Measurements from ENCODE around the gene AFAP1L2. TPM values are rescaled to one million over a fixed set of nuclear protein-coding genes. Genes with fewer than 3 reads are reported as not detected.

The AFAP1L2 gene
- total and polyA plus RNA-seq, 7 donors: 2.5 to 26.0 (median 7.9) TPM

DNA sequence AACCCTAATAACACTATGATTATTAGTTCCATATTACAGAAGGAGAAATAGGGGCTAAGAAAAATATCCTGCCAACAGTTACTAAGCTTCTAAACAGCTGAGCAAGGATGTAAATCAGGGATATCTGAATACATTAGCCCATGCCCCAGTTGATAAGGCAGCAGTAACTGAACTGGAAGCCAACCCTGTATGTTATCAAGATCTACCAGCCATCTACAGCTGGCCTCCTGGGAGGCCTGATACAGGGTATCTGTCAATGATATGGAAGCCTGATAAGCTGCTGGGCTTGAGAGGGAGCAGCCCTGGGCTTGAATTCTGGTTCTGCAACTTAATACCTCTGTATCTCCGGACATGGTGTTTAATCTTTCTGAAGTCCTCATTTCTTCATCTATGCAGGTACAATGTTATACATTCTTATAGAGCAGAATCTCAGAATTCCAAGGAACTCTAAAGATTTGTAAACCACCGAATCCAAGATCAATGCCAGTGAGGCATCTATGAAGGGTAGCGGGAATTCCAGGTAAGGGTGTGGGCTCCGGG lies 37.9 kb upstream of the AFAP1L2 start:
- H3K4me1 ChIP-seq: no peaks in the 10 kb centered on the region
- peaks cover 0 to 38% (median 4%) of the 10 kb centered on the region in 4 donors for H3K36me3 ChIP-seq
- intact Hi-C loops (cut with DNase I): no loop called here
- no peaks in the 10 kb centered on the region for H3K27me3 ChIP-seq
- 73 to 82% methylated on average over 4 of the region's 4 CpGs for WGBS, 2 donors
- DNase-seq: no peak
- no peak overlapping the region for H3K4me3 ChIP-seq
- no peaks in the 10 kb centered on the region for H3K9me3 ChIP-seq
- TF ChIP-seq POLR2AphosphoS5 (IDR thresholded peaks at IDR 0.05) (no peak), POLR2A (IDR thresholded peaks at IDR 0.05) (no peak), EP300 (IDR thresholded peaks at IDR 0.05) (no peak)
- TF ChIP-seq, protein P1, sequence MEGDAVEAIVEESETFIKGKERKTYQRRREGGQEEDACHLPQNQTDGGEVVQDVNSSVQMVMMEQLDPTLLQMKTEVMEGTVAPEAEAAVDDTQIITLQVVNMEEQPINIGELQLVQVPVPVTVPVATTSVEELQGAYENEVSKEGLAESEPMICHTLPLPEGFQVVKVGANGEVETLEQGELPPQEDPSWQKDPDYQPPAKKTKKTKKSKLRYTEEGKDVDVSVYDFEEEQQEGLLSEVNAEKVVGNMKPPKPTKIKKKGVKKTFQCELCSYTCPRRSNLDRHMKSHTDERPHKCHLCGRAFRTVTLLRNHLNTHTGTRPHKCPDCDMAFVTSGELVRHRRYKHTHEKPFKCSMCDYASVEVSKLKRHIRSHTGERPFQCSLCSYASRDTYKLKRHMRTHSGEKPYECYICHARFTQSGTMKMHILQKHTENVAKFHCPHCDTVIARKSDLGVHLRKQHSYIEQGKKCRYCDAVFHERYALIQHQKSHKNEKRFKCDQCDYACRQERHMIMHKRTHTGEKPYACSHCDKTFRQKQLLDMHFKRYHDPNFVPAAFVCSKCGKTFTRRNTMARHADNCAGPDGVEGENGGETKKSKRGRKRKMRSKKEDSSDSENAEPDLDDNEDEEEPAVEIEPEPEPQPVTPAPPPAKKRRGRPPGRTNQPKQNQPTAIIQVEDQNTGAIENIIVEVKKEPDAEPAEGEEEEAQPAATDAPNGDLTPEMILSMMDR (IDR thresholded peaks at IDR 0.05): no peak
- H3K27ac ChIP-seq: no peak overlapping the region

GRCh38 chr10:114441107-114441506 lies 36.8 kb upstream of the AFAP1L2 start:
- H3K27me3 ChIP-seq: no peaks in the 10 kb centered on the region
- H3K4me3 ChIP-seq: no peak overlapping the region
- no peak for DNase-seq
- 98 to 100% methylated on average over 1 of the region's 1 CpG for WGBS, 2 donors
- no peak overlapping the region for H3K27ac ChIP-seq
- intact Hi-C loops (cut with DNase I): no loop called here
- H3K36me3 ChIP-seq: peaks cover 0 to 44% (median 4%) of the 10 kb centered on the region in 4 donors
- TF ChIP-seq EP300 (IDR thresholded peaks at IDR 0.05) (no peak), POLR2A (IDR thresholded peaks at IDR 0.05) (no peak), POLR2AphosphoS5 (IDR thresholded peaks at IDR 0.05) (no peak)
- TF ChIP-seq, protein P1 (IDR thresholded peaks at IDR 0.05): no peak
- no peaks in the 10 kb centered on the region for H3K4me1 ChIP-seq
- no peaks in the 10 kb centered on the region for H3K9me3 ChIP-seq

- Histone ChIP-seq H3K4me1 (no peaks in the 10 kb centered on the region), H3K36me3 (peaks cover 0 to 46% (median 4%) of the 10 kb centered on the region in 4 donors), H3K9me3 (no peaks in the 10 kb centered on the region), H3K4me3 (no peak overlapping the region), H3K27ac (no peak overlapping the region), H3K27me3 (no peaks in the 10 kb centered on the region)
- intact Hi-C loops (cut with DNase I): loop anchor here (2.0 kb wide), 1 partner anchor 133 kb away; no protein-coding TSS in a partner anchor
- 84 to 88% methylated on average over 9 of the region's 9 CpGs for WGBS, 2 donors
- no peak for DNase-seq
- TF ChIP-seq, protein P1 (IDR thresholded peaks at IDR 0.05): peak in 3 of 4 experiments; percentile 17 to 44 (median 35)
- no peak for TF ChIP-seq EP300 (IDR thresholded peaks at IDR 0.05)
Measured at GRCh38 chr10:114437473-114438292, 33.4 kb upstream of the AFAP1L2 start.

DNA sequence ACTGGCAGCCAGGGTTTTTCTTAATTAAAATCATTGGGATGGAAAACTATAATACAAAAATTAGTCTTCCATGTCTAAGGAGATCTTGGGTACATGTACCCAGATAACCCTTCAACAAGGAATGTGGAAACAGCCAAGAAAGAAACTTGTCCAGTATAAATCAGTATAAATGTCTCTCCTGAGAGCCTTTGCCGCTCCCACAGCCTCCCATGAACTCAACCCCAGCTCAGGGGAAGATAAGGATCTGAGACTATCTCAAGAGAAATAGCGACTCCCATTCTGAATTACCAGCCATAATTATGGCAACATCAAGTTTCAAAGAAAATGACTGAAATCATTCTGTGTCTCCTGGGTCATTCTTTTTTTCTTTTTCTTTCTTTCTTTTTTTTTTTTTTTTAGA lies 32.6 kb upstream of the AFAP1L2 start:
- WGBS, 2 donors: 95% methylated on average over 2 of the region's 2 CpGs

More for the DNA sequence above, 32.6 kb upstream of the AFAP1L2 start:
- H3K4me3 ChIP-seq: no peak overlapping the region
- no peaks in the 10 kb centered on the region for H3K27me3 ChIP-seq
- H3K27ac ChIP-seq: no peak overlapping the region
- H3K9me3 ChIP-seq: no peaks in the 10 kb centered on the region
- no peak for DNase-seq
- TF ChIP-seq, protein P1 (IDR thresholded peaks at IDR 0.05): no peak
- TF ChIP-seq POLR2AphosphoS5 (IDR thresholded peaks at IDR 0.05) (no peak), POLR2A (IDR thresholded peaks at IDR 0.05) (no peak), EP300 (IDR thresholded peaks at IDR 0.05) (no peak)
- intact Hi-C loops (cut with DNase I): loop anchor here (2.0 kb wide), 1 partner anchor 132 kb away; no protein-coding TSS in a partner anchor
- H3K4me1 ChIP-seq: no peaks in the 10 kb centered on the region
- H3K36me3 ChIP-seq: peaks cover 0 to 42% (median 4%) of the 10 kb centered on the region in 4 donors
